ENCODE results near the gene OCSTAMP.

DNA sequence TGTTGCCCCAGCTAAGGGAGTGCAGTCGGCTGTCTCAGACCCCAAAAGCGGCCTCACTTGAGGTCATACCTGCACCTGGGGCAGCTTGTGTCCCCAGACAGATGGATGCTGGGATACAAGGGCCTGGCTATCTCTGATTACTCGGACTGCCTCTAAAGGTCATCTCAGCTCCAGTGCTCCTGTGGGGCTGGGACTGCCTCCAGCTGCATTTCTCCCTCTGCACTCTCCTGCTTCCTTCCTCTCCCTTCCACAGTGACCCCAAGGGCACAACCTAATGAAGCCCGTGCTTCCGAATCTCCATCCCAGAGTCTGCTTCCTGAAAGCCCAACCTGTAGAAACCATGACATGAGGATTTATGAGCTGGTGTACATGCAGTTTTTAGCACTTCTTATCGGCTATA lies 22.8 kb upstream of the OCSTAMP start:
- TF ChIP-seq, protein P1, sequence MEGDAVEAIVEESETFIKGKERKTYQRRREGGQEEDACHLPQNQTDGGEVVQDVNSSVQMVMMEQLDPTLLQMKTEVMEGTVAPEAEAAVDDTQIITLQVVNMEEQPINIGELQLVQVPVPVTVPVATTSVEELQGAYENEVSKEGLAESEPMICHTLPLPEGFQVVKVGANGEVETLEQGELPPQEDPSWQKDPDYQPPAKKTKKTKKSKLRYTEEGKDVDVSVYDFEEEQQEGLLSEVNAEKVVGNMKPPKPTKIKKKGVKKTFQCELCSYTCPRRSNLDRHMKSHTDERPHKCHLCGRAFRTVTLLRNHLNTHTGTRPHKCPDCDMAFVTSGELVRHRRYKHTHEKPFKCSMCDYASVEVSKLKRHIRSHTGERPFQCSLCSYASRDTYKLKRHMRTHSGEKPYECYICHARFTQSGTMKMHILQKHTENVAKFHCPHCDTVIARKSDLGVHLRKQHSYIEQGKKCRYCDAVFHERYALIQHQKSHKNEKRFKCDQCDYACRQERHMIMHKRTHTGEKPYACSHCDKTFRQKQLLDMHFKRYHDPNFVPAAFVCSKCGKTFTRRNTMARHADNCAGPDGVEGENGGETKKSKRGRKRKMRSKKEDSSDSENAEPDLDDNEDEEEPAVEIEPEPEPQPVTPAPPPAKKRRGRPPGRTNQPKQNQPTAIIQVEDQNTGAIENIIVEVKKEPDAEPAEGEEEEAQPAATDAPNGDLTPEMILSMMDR (optimal IDR thresholded peaks at IDR 0.05 in 1 of 3, IDR thresholded peaks at IDR 0.05 in 1 of 3, conservative IDR thresholded peaks at IDR 0.05 in 1 of 3; ENCODE audit: extremely low read depth in 1 of 3, insufficient read depth in 2 of 3, low read length in 3 of 3): no peak
- no peak for TF ChIP-seq EZH2 (IDR thresholded peaks at IDR 0.05; ENCODE audit: low read length)

Measured in keratinocyte (primary cell).